NCI-H2196 treated with DMSO at 0.1 percent for 48 hours (cell line): Measurements from ENCODE around the gene CFAP61.
A peak's percentile ranks its signal among the peaks of the same experiment; 100 is the strongest.
"Not testable (repeated sequence)": the region's sequence is repeated elsewhere in the genome, so short reads cannot be mapped to it uniquely, and the experiment has no call there.

Experiments used
- DNase-seq: peaks from one replicate; lab custom pipeline; 2025; ENCODE audit not compliant: unreplicated experiment; lab: John Stamatoyannopoulos, UW

CFAP61 gene

DNA sequence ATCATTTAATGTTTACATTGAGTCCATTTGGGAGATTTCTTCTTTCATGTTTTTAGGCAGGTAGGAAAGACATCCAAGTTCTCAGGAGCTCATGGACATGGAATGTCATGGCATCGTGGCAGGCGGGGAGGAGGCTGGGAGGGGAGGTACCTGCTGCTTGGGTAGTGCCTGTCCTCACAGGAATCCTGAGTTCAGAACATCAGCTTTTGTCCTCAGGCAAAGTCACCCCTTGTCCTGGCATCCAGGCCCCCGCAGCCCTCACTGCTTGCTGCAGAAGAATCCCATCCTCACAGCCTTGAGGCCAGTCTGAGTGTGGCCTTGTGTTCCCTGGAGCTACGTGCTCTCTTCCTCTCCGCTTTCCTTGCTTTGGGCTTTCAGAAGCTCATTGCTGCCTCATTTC is 157.4 kb downstream of the CFAP61 start:
- no peak for DNase-seq

DNA sequence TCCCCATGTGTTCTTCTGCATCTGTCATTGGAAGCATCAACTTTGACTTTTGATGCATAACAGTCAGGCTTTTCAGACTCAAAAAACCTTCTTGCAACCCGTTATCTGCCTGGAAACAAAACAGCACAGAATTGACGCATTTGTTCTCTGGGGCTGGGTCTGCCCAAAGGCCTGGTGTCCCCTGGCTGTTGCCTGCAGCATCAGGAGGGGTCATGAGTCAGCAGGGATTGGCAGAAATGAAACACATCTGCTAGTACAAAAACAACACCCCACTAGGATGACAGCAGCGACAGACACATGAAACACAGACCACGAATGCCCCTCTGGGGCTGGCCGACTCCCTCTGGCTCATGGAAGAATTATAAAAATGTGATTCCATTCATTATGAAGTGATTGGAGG is 158.0 kb downstream of the CFAP61 start:
- DNase-seq, result no peak

DNA sequence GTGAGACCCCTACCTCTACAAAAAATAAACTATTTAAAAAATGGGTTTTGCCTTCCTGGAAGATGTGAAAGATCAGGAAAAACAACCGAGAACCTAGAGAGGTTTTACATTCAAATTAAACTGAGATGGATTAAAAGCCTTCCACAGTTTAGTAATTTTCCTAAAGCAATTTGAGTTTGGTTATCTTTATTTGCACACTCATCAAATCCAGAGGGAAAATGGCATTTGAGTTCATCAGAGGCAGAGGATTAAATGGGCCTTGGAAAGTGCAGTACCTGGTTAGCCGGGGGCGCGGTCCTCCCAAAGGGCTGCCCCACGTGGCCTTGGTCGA is 158.6 kb downstream of the CFAP61 start:
- no peak for DNase-seq

DNA sequence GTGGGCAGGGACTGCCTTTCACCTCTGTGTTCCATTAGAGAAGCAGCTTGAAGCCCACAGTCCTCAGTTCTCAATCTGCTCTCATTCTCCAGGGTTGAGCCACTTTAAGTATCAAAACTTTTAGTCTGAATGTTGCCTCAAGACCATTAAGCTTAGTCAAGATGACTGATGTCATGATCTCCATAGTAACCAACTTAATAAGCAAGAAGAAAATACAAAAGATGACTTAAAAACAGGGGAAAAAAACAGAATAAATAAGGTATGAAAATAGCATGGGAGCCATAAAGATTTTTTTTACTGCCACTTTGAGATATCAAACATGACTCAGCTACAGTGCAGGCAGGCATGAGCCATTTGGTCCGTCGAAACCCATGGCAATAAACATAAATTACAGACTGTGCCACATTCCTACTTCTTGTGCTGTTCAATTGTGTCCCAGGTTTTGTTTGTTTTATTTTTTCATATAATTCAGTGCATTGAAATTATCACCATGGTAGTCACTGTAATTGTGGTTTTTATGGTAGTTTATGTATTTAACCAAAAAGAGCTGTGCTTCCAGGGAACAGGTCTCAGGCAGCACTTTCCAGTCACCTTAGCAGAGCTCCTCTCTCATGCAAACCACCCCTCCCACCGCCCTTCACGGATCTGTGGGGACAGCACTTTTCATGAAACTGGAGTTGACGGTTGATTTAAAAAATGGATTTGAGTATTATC is 159.1 kb downstream of the CFAP61 start:
- no peak for DNase-seq

DNA sequence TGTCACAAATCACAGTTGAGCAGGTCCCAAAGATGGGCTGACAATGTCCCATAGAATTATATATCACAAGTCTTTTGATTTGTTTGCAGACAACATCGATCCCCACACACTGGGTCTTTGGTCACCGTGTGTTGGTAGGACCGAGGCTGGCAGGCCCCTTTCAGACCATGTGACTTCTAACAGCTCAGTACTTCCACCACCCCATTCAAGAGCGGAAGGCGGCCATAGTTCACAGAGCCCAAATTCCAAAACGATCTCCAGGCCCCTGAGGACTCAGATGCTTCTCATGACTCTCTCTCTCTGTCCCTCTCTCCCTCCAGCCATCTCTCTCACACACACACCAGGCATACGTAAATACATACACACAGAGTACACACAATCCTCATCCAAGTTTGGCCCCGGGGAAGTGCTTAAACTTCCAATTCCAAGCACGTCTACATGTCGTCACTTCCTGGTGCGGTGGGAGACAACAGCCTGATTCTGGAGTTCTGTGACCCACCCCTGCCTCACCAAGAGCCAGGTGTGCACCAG is 159.7 kb downstream of the CFAP61 start:
- DNase-seq, result no peak

DNA sequence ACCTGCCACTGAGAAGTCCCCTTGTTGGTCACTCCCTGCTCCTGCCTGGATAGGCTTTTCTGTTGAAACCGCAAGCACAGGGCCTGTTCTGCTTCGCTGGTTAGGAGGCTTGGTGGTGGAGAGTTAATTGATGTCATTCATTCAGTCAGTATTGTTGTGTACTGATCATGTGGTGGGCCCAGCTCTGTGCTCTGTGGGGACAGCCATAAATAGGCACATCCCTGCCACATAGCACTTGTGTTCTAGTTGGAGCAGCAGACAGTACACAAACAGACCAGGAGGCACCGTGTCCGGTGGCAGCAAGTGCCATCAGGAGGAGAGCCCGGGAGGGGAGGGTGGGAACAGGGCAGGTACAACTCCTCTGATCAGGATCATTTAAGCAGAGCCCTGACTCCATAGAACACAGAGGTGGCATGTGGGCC is 160.4 kb downstream of the CFAP61 start:
- no peak for DNase-seq

DNA sequence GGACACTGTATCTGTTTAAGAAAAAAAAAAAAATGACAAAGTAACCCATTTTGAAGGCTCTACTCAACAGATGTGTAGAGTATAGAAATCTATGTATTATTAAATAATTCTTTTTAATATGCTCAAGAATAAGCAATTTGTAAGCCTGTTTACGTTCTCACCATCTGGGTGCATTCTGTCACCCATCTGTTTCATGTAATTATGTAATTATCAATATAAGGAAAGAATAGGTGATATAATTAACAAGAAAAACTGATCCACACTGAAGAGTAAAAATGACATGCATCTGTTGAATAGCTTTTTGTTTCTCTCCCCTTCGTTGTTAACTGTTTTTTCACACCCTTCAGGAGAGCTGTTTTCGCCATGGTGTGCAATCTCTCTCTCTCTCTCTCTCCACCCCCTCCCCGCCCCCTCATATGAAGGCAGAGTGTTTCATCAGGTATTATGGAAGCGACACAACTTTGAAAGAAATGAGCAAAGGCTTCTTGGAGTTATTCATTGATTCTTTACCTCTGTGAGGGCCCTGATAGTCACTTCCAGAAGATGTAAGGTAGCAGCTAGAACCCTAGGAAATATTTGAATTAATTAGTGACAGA is 161.3 kb downstream of the CFAP61 start:
- DNase-seq, result no peak

DNA sequence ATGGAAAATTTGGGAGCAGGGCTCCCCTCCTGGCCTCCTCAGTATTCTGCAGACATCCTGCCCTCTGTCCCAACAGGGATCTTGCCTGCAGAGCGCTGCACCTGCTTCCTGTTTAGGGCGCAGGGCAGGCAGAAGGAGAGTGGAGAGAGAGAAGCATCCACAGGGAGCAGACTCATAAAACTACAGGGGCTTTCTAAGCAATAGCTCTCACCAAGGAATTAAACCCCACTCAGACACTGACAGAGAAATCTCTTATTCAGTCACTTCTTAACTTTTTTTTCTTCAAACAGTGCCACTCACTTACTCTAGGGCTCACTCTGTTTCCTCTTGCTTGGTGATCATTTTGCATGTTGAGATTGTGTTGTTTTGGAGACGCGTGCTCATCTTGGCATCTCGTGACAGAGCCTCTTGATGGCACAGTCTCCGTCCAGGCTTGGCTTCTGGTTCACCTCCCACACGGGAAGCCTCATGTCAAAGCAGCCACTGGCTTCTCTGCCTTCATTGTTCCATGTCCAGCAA is 162.5 kb downstream of the CFAP61 start:
- no peak for DNase-seq

DNA sequence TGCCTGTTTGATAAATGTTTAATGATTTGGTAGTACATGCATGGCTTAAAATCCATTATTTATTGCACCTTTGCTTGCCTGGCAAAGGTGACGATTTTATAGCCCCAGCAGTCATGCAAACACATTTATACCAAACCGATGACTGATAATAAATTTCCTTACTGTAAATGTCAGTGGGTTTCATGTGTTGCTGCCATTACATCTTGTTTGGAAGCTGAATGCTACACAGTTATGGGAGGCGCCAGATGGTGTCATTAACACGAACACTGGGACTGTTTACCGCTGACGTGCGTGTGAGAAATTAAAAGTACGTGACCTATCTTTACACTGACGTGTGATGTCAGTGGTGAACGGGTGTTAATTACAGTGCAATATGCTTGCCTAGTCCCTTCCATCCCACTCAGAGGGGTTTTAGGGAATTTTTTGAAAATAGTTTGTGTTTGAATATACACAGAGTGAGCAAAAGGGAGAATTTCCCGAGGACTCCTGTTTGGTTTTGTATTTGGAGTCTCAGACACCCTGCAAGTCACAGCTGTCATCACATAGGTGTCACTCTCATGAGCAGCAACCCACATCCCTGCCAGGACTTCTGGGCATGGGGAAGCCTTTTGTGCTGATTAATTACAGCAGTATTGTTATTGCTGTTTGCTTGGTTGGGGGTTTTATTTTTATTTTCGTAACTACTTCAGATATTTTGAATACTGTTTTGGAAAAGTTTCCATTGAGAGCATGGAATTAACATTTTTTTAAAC is 163.8 kb downstream of the CFAP61 start:
- DNase-seq, result no peak

DNA sequence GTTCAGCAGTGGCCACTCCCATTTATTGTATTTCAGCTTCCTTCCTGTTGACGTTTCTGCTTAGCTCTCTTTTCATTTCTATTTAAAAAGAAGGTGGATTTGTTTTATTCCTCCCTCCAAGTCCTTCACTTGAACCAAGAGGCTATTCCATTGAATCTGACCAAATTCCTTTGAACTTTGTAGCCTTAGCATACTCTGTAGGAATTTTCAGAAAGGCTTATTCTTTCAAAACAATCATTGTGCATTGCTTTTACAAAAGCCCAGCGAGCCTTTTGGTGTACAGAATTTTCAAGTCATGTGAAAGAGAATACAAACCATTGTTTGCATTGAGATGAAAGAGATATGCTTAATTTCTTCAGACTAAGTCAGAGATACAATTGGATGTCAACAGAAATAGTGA is 164.6 kb downstream of the CFAP61 start:
- no peak for DNase-seq

DNA sequence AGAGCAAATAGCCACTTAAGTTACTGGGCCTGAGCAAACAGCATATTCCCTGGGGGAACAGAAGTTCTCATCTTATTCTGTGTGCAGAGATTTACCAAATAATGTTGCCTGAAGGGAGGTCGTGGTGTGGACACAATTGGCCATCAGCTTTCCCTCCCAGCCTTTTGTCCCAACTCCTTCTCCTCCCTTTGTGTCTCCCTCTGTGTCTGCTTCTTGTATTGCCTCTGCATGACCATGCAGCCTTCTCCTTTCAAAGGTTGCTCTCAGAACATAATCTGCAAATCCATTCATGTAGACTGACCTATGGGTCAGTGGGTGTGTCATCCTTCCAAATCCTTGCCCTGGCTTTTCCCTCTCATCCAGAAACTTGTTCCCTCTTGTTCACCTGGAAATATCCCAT is 165.3 kb downstream of the CFAP61 start:
- no peak for DNase-seq

DNA sequence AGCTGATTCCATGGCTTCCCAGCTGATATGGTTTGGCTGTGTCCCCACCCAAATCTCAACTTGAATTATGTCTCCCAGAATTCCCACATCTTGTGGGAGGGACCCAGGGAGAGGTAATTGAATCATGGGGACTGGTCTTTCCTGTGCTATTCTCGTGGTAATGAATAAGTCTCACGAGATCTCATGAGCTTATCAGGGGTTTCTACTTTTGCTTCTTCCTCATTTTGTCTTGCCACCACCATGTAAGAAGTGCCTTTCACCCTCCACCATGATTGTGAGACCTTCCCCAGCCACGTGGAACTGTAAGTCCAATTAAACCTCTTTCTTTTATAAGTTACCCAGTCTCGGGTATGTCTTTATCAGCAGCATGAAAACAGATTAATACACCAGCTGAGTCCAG is 165.8 kb downstream of the CFAP61 start:
- DNase-seq, result not testable (repeated sequence)

DNA sequence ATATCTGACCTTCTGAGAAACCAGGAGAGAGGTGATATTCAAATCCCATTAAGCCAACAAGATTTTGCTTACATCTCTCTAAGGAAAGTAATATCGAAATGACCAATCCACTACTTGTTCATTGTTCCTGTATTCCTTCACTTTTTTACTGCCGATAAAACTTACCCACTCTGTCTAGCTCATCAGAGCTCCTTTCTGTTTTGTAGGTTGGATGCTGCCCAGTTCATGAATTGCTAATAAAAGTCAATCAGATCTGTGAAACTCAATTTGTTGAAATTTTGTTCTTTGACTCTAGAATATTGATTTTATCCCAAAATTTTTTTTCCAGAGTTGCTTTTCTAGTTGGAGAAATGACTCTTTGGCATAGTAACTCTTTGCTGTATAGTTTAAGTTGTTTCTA is 166.7 kb downstream of the CFAP61 start:
- DNase-seq, result no peak

DNA sequence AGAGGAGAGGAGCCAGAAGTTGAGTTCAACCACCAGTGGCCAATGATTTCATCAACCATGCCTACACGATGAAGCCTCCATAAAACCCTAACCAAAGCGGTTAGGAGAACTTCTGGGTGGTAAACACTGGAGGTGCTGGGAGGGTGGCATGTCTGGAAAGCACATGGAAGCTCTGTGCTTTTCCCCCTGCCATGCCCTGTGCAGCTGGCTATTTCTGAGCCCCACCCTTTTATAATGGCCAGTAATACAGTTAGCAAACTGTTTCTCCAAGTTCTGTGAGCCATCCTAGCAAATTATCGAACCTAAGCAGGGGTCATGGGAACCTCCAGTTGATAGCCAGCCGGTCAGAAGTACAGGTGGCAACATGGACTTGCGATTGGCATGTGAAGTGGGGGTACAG is 167.8 kb downstream of the CFAP61 start:
- DNase-seq, result no peak

DNA sequence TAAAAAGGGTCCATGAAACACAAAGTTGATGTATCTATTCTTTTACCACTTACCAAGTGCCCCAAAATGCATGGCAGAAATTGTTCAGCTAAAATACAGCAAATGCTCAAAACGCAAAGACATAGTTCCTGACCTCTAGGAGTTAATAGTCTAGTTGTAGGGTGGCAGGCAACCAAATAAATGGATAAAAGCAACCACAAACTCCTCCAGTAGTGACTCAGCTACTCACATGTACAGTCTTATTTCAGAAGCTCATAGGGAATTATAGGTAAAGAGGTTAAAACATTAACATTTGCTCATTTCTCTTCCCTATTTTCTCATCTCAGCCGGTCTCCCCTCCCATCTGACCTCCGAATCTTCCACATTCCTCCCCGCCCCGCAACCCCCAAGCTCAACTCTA is 171.6 kb downstream of the CFAP61 start:
- no peak for DNase-seq

DNA sequence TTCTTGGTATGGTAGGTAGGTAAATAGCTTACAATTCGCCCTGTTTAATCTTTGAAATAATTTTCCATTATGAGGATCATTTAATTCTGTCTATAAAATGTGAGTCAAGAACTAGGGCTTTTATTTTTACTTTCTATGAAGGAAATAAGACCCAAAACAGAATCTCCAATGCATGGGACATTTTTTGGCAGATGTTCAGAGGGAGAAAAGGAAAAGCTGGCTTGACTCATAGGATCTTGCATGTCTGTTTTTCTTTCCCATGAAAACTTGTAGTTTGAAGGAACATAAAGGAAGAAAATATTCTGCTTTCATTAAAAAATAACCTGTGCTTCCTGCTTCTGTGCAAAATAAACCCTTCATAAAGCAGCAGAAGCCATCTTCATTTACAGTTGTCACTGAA is 172.5 kb downstream of the CFAP61 start:
- no peak for DNase-seq

DNA sequence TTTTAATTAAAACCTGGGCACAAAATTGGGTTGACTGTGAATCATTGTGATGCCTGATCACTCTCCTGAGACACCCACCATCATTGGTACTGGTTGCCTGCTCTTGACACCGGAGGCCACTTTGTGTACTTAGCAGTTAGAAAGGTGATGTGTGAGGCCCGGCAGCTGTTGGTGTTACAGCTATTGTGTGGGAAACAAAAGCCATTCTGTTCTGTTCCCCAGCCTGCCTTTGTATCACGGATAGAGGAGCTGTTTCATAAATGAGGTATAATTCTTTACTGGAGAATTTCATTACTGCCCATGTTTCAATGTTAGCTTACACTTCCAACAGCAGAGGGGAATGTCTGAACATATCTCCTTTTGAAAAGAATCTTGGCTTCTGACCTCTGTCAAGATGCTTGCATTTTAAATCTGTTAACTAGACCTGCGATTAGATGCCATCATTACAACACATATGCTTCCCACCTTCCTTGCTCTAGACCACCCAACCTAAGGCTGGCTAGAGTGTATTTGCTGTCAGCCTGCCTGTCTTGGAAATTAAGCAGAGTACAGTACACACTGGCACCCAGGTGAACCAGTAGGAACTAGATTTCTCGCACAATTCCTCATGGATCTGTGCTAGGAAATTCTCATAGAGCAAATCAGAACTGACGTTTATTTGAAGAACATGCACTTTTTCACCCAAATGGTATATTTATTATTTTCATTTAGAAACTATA is 173.2 kb downstream of the CFAP61 start:
- DNase-seq, result peak; percentile 39

DNA sequence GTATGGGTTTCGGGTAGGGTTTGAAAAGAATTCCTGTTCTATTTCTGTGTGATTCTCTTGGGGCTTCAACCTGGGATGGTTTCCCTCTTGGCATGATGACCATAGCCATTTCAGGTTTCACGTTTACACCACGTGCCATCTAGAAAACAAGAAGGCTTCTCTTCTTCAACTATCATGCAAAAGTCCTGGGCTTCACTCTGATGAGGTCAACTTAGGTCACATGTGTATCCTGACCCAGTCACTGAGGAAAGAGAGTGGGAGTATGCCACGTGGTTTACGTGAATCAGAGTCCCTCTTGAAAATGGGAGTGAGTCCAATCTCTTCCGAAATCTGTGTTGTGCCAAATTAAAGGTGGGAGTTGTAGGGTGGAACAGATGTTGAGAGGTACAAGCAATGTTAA is 174.2 kb downstream of the CFAP61 start:
- no peak for DNase-seq

DNA sequence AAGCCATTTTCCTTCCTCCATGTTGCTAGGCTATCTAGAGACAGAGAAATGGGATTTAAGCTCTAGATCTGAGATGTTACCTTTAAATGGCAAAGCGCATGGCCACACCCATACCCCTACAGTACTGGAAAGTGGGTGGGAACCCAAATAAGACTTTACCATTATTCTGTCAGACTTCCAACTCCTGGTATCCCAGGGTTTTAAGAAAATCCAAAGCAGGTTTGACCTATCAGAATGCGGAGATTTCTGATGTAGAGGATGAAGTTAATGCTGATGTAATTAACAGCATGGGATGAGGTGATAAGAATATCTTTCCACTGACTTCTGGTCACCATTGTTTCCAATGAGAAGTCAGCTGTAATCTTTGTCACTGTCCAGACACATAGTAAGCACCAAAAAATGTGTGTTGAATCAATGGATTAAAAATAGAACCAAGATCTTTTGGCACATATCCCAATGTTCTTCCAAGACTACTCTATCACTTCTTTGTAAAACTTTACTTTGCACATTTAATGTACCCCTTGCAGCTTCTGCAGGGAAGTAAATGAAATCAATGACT is 174.8 kb downstream of the CFAP61 start:
- DNase-seq, result no peak

DNA sequence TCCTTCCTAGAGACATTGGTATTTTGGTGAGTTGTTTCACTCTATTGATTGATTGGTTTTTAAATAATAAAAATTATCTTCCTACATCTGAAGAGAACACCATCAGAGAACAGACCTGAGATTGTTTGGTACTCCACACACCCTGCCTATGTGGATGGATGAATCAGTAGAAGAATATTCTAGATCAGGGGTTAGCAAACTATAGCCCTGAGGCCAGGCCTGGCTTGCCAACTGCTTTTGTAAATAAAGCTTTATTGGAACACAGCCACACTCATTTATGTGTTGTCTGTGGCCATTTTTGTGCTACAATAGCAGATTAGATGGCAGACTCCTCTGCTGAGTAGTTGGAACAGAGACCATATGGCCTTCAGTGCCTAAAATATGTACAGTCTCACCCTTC is 176.0 kb downstream of the CFAP61 start:
- no peak for DNase-seq

DNA sequence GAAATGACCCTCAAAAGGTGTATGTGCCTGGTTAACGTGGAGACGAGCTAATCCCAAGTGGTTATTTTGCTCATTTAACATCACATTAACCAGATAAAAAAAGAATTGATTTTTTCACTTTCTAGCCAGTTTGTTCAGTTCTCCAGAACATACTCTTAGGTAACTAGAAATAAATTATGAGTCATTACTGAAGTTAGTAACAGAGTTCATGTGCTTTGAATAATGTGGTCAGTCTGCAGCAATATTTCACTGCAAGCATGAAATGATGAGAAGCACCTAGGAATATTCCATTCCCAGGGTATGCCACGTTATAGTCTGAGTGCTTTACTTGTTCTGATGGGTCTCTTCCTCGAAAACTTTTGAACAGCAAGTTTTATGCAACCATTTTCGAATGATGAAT is 177.3 kb downstream of the CFAP61 start:
- DNase-seq, result no peak
